MV-4-11 (cell line): ENCODE data around the gene FURIN.
"Not testable (repeated sequence)": the region's sequence is repeated elsewhere in the genome, so short reads cannot be mapped to it uniquely, and the experiment has no call there.

Experiments
- DNase-seq: peaks from one replicate; lab custom pipeline; 2025; lab: John Stamatoyannopoulos, UW

The FURIN gene

DNA sequence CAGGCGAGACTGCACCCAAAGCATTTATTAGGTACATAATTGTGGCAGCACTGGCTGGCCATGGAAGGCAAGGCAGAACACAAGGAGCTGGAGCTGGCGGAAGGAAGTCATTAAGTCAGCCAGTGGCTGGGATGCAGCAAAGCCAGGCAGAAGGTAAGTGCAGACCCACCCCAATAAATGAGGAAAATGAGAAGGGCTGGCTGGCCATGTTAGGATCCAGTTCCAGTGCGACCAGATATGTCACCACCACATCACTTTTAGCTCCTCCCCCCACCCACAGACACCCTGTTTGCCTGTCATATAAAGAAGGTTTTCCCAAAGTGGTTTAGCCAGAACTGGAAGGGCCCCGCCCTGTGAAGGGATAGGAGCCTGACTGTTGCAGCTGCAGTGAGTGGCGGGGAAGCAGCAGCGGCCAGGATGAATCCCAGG is at the start of gene FURIN:
Gene FURIN, plus strand, starts transcription at position 328 of the 429 bp plus-strand sequence. CDS start 7,153 bp downstream, outside the sequence.
- DNase-seq, result no peak

DNA sequence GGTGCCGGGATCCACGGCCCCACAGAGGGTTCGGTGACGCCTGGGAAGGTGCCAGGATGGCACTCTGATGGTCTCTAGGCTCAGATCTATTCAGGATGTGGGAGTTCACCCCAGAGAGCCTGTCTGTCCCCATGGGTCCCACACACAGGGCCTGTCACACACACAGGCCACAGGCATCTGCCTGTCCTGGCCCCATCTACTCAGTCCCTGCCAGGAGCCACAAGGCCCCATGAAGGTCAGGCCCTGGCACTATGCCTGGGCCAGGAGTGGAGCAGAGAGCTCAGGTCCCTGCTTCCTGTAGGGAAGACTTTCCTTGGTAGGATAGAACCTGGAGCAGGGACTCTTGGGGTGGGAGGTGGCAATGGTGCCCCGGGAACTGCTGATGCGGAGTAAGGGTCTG is 49.0 kb upstream of the FURIN start:
- no peak for DNase-seq

DNA sequence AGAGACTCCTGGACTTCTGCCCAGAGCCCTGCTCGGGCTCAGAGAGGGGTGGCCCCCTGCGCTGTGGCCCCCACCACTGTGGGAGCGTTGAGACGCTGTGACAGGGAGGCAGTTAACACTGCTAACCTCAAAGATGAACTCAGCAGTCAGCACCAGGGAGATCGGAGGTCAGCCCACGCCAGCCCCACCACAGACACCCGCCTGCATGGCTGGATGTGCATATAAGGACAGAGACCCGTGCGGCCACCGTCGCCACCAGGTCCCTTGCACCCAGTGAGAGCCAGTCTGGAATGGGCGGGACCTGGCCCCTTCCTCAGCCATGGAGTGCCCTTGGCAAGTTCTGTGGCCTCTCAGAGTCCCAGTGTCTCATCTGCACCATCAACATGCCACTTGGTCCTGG is 48.5 kb upstream of the FURIN start:
- peak; percentile 45 for DNase-seq

DNA sequence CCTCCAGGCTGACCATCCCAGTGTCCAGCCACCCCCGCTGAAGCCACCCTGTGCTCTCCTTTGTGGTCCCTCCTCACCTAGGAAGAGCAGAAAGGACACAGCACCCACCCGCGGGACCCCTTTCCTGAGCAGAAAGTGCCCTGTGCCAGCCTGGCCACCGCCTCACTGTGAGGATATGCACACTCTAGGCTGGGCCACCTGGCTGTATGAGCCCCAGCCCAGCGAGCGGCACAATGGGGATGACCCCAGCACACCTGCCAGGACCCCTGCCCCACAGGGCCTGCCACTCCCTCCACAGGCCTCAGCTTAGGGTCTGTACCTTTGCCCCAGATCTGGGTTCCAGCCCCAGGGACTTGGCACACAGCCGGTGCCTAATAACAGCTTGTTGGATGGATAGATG is 47.9 kb upstream of the FURIN start:
- no peak for DNase-seq

DNA sequence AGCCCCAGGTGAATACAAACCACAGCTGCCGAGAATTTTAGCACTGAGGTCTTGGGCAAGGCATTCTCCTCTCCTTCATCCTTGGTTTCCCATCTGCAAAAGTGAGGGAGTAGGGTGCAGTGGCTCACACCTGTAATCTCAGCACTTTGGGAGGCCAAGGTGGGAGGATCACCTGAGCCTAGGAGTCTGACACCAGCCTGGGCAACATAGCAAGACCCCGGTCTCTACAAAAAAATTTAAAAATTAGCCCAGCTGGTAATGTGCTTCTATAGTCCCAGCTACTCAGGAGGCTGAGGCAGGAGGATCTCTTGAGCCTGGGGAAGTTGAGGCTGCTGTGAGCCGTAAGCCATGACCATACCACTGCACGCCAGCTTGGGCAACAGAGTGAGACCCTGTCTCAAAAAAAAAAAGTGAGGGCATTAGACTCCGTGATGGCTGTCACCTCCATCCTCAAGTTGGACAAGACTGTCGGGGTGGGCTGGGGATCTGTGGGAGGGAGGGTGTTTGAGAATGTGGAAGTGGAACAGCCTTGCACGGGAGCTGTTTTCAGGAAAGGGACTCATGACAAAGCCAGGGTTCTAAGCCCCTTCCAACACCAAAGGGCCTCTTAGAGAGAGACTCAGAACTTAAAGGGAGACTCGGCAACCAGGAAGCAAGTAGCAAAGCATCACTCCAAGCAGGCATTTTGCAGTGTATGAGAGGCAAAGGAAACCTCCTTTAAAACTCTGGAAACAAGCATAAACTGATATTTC is 46.0 kb upstream of the FURIN start:
- DNase-seq, result no peak

DNA sequence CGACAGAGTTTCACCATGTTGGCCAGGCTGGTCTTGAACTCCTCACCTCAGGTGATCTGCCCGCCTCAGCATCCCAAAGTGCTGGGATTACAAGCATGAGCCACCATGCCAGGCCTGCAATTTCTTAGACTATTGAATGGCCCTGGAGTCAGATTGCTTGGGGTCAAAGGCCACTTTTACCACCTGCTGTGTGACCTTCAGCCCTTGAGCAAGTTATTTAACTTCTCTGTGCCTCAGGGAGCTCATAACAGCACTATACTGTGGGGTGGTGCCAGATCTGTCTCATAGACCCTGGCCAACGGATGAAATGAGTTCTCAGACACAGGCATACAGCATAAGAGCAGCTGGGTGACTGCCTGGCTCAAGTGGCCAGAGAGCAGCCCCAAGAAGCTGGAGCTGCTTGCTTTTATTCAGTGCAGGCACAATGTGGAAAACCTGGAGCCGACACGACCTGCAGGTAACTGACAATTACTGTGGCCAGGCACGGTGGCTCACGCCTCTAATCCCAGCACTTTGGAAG is 44.9 kb upstream of the FURIN start:
- no peak for DNase-seq

DNA sequence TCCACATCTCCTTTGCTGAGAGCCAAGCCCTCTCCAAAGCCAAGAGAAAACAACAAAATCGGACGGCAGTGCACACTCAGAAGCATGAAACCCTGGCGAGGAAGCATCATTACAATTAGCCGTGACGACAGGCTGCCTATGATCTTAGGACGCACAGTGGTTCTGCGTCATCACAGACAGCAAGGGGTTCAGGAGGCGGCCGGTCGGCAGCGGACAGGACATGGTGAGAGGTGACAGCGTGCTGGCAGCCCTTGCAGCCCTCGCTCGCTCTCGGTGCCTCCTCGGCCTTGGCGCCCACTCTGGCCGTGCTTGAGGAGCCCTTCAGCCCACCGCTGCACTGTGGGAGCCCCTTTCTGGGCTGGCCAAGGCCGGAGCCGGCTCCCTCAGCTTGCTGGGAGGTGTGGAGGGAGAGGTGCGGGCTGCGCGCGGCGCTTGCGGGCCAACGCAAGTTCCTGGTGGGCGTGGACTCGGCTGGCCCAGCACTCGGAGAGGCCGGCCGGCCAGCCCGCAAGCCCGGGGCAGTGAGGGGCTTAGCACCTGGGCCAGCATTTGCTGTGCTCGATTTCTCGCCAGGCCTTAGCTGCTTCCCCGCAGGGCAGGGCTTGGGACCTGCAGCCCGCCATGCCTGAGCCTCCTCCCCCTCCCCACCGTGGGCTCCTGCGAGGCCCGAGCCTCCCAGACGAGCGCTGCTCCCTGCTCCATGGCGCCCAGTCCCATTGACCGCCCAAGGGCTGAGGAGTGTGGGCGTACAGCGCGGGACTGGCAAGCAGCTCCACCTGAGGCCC is 43.1 kb upstream of the FURIN start:
- DNase-seq, result not testable (repeated sequence)

DNA sequence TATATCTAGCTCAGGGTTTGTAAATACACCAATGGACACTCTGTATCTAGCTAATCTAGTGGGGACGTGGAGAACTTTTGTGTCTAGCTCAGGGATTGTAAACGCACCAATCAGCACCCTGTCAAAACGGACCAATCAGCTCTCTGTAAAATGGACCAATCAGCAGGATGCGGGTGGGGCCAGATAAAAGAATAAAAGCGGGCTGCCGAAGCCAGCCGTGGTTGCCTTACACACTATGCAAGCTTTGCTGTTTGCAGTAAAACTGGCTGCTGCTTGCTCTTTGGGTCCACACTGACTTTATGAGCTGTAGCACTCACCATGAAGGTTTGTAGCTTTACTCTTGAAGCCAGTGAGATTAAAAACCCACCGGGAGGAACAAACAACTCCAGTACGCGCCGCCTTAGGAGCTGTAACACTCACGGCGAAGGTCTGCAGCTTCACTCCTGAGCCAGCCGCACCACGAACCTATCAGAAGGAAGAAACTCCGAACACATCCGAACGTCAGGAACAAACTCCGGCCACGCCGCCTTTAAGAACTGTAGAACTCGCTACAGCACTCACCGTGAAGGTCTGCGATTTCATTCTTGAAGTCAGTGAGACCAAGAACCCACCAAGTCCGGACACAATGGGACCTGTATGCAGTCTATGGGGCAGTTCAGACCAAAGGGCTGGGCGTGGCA is 42.0 kb upstream of the FURIN start:
- not testable (repeated sequence) for DNase-seq

DNA sequence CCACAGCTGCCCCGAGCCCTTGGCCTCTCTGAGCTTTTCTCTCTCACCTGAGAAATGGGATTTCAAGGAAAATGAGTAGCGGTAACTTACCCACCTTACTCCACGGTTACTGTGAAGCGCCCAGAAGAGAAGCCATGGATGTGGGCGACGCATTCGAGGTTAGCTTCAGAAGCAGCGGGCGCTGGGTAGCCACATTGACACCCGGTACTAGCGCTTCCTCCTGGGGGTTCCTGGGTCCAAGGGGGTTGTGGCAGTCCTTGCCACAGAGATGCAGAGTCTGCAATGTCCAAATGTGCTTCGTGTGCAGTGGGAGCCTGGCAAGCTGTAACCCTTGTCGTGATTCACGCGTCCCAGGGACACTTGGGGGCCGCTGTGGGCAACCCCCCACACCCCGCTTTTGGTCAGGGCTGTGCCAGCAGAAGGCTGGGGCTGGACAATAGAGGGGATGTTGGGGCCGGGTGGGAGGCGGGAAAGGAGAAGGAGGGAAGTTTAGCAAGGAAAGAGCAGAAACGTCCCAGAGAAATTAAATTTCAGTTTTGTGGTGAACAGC is 41.4 kb upstream of the FURIN start:
- no peak for DNase-seq

DNA sequence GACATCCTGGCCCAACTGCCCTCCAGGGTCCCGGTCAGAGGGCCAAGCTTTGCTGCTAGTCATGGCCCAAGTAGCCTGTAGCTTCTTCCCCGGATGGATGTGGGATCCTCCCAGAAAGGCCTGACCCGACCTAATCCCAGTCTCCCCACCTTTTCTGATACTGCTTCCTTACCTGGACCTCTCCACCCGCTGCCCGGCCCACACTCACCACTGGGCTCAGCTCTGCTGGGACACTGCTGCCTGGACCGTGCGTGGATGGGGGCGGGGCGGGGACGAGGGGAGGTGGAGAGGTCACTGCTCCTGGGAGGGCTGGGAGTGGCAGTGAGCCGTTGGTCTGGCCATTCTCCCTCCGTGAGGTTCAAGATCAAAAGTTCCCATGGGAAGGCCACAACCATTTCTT is 40.3 kb upstream of the FURIN start:
- no peak for DNase-seq

DNA sequence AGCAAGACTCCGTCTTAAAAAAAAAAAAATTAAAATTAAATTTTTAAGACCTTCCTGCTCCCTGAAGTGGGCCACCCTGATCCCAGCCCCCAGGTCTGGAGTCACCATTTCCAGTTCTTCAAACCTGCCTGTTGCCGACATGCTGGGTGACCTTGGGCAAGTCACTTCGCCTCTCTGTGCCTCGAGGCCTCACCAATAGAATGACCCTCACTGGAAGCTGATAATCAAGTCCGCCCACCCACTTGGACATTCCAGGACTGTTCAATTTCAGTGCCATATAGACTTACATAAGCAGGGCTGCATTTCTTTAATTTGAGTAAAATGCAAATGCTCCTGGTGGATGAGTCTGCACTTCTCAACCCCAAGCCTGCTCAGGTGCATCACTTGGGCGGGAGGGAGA is 39.3 kb upstream of the FURIN start:
- DNase-seq, result no peak

DNA sequence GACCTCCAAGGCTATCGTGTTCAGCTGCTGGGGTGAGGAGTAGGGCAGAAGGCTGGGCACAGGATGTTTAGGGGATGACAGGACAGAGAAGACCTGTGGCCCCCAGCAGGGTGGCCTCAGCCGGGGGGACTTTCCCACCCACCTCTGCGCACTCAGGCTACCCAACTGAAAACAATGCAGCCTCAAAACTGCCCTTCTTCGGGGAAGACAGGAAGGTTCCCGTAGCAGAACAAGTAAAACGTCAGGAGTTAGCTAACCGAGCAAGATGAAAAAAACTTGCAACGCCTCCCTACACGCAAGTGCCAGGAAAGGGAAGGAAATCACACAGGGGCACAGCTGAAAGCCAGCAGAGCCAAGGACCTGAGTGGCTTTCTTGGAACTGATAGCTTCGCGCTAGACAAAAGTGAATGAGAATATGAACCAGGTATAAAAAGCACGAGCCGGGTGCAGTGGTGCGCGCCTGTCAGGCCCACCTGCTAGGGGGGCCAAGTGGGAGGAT is 38.4 kb upstream of the FURIN start:
- DNase-seq, result peak; percentile 67

DNA sequence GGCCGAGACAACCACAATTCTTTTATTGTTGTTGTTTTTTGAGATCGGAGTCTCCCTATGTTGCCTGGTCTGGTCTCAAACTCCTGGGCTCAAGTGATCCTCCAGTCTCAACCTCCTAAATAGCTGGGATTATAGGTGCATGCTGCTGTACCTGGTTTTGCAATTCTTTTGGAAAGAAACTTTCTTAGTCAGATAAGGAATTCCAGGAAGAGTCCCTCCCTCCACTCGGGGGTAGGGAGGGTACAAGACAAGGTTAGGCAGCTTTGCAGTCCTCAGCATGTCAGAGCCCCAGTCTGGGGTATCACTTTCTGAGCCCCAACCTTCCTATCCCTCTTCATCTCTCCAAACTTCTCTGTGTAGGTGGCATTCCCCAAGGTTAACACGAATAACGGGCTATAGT is 33.8 kb upstream of the FURIN start:
- no peak for DNase-seq

DNA sequence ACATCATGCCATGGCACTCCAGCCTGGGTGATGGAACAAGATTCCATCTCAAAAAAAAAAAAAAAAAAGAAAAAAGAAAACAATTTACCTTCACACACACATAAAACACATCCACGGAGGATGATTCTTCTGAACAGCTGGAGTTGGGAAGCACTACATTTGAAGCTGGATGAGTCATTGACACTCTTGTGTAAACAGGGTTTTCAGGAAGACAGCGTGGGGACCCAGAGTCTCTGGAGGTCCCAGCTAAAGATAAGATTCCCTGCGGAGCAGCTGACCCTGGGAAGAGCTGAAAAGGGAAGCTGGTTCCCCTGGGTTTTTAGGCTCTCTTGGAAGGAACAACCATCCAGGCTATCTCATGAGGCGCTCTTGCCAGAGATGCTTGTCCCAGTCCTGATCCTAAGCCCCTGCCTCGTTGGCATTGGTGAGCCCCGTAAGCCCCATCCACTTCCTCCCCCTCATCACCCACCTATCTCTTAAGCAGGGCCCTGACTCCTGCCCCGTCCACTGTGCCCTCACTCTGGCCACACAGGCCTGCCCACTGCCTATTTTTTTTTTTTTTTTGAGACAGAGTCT is 32.0 kb upstream of the FURIN start:
- DNase-seq, result peak; percentile 23

DNA sequence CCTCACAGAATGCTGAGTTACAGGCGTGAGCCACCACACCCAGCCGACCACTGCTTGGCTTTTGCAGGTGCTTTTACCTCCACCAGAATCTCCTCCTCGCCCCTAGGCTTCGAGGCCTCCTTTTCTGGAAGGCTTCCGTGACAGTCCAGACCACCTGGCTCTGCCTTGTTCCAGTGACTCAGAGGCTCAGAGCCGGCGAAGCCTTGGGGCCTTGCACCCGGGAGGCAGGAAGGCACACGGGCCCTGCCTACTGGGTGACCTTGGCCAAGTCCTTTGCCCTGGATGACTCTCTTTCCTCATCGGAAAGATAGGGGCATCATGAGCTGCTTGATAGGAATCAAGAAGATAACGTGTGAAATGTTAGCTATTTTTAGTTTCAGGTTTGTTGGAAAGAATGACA is 31.3 kb upstream of the FURIN start:
- no peak for DNase-seq

DNA sequence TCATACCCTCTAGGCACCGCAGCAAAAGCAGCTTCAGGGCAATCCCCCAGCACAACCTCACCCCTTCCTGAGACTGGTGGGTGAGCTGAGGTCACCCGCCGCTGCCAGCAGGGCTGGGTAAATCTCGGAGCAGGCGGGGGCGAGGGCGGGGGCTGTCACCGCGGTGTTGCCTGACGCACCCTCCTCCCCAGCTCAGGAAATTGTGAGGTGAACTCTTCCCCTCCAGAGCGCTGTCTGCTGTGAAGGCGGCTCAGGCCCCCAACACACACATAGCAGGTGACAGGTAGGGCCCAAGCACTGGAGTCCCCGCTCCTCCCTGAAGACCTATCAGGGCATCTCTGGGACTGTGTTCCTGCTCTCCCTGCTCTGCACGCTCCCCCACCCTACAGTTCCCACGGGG is 30.2 kb upstream of the FURIN start:
- no peak for DNase-seq

DNA sequence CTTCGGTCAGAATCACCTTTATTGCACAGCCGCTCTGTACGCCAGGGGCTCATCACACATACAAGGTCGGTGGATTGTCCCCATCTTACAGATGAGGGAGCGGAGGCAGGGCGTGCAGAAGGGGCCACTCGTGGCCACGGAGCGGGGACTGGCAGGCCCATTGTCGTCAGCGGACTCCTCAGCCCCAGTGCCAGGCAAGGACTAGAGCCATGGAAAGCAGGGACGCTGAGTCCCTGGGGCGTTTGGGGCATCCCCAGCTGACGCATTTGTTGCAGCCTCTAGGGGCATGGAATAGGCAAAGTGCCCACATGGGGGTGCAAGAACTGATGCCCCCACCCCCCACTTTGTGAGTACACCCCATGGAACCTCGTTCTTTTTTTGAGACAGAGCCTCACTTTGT is 29.8 kb upstream of the FURIN start:
- no peak for DNase-seq

DNA sequence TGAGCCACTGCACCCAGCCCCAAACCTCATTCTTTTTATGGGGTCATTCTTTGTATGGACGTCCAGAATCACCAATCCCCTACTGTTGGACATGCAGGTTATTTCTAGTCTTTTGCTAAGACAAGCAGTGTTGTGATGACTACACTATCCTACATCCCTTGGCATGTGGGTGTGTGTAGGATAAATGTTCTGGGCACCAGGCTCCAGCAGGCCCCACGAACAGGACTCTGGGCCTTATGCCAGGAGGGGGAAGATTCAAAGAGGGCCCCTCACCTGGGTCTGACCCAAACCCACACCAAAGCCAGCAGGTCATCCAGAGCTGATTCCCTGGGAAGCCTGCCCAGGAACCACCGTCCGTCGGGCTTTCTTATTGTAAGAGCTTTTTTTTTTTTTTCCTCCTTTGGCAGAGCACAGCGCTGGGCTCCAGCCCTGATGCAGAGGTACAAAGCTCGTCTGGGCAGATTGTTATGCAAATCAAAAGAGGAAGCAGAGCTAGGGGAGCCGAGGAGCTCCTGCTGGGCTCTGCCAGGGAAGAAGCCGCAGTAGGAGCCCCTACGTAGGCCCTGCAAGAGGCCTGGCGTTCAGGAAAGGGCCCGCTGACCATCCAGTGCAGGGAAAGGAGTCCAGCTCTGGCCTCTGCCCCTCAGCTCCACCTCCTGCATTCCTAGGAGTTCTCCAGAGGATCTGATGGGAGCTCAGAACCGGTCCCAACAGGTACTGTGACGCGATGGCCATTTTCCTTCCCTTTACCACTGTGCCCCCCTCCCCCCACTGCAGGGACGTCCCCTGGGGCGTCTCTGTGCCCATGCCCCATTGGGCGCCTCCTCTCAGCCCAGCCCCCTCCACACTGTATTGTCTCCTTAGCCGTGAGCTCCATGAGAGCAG is 29.0 kb upstream of the FURIN start:
- peak; percentile 88 for DNase-seq

DNA sequence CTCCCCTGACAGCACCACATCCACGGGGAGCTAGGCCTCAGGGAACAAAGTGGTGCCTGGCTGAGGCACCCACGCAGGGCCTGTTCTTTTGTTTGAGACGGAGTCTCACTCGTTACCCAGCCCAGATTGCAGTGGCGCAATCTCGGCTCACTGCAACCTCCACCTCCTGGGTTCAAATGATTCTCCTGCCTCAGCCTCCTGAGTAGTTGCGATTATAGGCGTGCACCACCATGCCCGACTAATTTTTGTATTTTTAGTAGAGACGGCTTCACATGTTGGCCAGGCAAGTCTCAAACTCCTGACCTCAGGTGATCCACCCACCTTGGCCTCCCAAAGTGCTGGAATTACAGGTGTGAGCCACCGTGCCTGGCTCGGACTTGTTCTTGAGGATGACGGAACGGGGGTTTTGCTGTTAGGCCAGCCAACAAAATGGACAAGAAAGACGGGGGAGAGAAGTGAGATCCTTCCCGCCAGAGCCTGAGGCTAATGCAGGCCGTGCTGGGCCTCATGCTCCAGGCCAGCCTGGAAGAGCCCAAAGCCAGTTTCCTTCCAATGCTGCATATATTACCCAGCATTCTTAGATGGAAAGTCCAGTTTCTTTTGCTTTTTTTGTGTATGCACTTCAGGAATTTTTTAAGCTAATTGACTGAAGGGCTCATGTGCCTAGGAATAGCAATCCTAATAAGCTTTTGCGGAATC is 28.1 kb upstream of the FURIN start:
- DNase-seq, result no peak

DNA sequence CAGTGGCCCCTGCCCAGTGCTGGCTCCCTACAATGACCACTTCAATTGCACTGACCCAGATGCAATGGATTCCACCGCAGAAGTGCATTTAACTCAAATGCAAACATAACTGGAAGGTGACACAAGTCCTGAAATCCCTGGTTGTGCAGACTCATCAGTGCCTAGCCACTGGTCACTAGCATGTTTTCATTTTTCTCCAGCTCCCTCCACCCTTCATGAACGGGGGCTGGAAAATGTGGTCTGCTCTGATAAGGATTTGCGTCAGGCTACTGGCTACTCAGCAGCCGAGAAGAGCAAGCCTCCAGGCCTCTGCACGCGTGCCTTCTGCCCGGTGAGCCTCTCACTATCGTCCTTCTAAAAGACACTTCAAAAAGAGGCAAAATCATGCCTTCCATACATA is 27.4 kb upstream of the FURIN start:
- DNase-seq, result no peak
